GM21360 (cell line): Measurements from ENCODE around the gene PLCB4.

Experiments
- ATAC-seq: cut with Tn5 transposase; IDR thresholded peaks from one replicate; pipeline ENCODE4 v1.9.1; 2021; ENCODE audit warnings: mild to moderate bottlenecking, moderate library complexity; ENCODE audit not compliant: unreplicated experiment

Gene PLCB4

GRCh38 chr20:9212735-9213134 lies 143.8 kb downstream of the PLCB4 start:
- ATAC-seq, result no peak

- no peak for ATAC-seq
These were observed 145.8 kb downstream of the PLCB4 start for GRCh38 chr20:9214685-9215084.

- ATAC-seq, result no peak
These were observed 146.7 kb downstream of the PLCB4 start for GRCh38 chr20:9215539-9215938.

- no peak for ATAC-seq
These were observed 149.7 kb downstream of the PLCB4 start for GRCh38 chr20:9218531-9218961.

- ATAC-seq, result no peak
These were observed 152.1 kb downstream of the PLCB4 start for GRCh38 chr20:9220874-9221547.

GRCh38 chr20:9223296-9223695 lies 154.4 kb downstream of the PLCB4 start:
- no peak for ATAC-seq

GRCh38 chr20:9225879-9226278 lies 157.0 kb downstream of the PLCB4 start:
- no peak for ATAC-seq

- no peak for ATAC-seq
These were observed 159.2 kb downstream of the PLCB4 start for GRCh38 chr20:9227896-9228615.

- ATAC-seq, result no peak
These were observed 160.0 kb downstream of the PLCB4 start for GRCh38 chr20:9228774-9229450.

- no peak for ATAC-seq
These were observed 161.5 kb downstream of the PLCB4 start for GRCh38 chr20:9230406-9230805.

- ATAC-seq, result no peak
These were observed 164.9 kb downstream of the PLCB4 start for GRCh38 chr20:9233804-9234203.

GRCh38 chr20:9235518-9235917 lies 166.6 kb downstream of the PLCB4 start:
- no peak for ATAC-seq

- ATAC-seq, result no peak
These were observed 167.6 kb downstream of the PLCB4 start for GRCh38 chr20:9236458-9236857.

- ATAC-seq, result no peak
These were observed 172.4 kb downstream of the PLCB4 start for GRCh38 chr20:9241232-9241692.

GRCh38 chr20:9241721-9242427 lies 173.0 kb downstream of the PLCB4 start:
- ATAC-seq, result no peak

GRCh38 chr20:9243986-9244385 lies 175.1 kb downstream of the PLCB4 start:
- no peak for ATAC-seq

GRCh38 chr20:9244811-9245210 lies 175.9 kb downstream of the PLCB4 start:
- ATAC-seq, result no peak

GRCh38 chr20:9246731-9247130 lies 177.8 kb downstream of the PLCB4 start:
- no peak for ATAC-seq

GRCh38 chr20:9250511-9250910 lies 181.6 kb downstream of the PLCB4 start:
- no peak for ATAC-seq

GRCh38 chr20:9253006-9253539 lies 184.2 kb downstream of the PLCB4 start:
- no peak for ATAC-seq

GRCh38 chr20:9255171-9255570 lies 186.3 kb downstream of the PLCB4 start:
- ATAC-seq, result no peak
